CD4-positive, alpha-beta T cell treated with Interleukin-12 subunit alpha and Interleukin-12 subunit beta, for 1 hour (primary cell): ENCODE measurements around the gene PRG2.

ENCODE experiments used
- DNase-seq: peaks from one replicate; pipeline ENCODE4 v3.0.0-alpha.2; 2020

Gene PRG2

DNA sequence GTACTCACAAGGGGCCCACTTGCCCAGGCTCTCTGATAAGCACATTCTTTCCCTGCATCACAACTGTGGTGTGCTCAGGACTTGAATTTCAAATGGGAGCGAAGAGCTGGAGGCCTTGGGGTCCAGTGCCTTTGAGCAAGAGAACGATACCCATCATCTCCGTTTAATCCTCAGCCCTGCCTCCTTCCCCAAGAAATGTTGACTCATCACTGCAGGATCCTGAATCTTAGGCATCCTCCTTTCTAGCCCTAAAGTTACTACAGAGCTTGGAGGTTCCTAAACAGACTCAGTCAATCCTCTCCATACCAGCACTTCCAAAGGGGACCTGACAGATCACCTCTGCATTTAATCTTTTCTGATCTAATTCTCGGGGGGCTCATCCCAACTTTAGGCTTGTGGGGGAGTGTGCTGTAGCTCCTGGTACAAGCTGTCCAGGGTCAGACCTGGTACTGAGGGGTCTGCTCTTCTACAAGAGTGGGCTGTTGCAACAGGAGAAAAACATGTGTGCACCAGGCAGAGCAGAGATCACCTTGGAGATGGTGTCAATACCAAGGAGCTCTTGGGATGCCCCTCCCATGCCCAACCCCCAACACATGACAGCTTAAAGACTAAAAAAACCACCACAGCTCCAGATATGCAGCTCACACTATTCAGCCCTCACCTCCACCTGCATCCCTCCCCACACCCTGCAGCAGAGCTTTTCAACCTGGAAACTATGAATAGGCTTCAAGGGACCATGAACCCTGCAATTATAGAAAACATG, 3.9 kb upstream of the PRG2 start:
- DNase-seq = no peak

DNA sequence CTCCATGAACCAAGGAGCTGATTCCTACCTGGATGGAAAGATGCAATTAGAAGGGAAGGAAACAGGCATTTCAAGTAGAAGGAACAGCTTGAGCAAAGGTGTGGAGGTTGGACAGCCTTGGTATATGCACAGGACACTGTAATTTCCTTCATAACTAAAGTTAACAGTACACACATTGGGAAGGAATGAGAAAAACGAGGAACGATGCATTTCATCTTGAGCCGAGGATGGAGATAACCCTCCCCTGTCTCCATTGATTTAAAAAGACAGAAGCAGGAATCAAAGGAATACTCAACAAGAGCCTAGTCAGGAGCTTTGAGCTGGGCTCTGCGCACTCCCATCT, 2.3 kb upstream of the PRG2 start:
- DNase-seq = no peak

DNA sequence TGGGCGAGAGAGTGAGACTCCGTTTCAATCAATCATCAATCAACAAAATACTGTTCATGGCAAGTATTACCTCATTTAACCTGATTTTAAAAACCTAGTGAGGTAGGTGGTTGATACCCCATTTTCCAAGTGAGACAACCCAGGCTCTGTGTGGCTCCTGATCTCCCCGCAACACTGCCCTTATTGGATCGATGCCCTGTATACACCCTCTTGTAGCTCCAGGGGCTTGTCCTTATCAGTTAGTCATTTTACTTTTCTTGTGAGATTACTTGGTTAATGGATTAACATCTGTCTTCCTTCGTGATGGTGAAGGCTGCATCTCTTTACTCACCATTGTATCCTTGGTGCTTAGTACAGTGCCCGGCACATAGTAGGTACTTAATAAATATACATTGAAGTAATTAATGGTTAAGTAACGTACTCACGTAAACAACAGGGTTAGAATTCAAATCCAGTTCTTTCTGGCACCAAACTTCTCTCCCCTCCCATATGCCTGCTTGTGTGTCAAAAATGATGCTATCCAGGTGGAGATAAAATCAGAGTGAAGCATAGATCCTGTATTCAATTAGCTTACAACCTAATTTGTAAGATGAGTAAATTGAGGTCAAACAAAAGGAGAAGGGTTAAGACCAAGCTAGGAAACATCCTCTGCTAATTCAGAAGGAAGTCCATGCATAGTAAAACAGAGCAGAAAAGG, 1.8 kb upstream of the PRG2 start:
- DNase-seq = no peak

DNA sequence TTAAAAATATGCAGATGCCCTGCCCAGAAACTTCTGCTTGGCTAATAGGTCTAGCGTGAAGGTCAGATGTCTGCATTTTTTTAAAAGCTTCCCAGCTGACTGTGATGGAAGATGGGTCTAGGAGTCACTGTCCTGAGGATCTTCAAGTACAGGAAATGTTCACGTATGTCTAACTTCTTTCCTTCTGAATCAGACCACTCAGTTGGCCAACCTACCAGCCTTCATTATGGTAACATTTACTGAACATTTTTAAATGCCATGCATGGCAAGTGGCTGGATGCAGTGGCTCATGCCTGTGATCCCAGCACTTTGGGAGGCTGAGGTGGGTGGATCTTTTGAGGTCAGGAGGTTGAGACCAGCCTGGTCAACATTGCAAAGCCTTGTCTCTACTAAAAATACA, 1.1 kb upstream of the PRG2 start:
- DNase-seq = no peak

DNA sequence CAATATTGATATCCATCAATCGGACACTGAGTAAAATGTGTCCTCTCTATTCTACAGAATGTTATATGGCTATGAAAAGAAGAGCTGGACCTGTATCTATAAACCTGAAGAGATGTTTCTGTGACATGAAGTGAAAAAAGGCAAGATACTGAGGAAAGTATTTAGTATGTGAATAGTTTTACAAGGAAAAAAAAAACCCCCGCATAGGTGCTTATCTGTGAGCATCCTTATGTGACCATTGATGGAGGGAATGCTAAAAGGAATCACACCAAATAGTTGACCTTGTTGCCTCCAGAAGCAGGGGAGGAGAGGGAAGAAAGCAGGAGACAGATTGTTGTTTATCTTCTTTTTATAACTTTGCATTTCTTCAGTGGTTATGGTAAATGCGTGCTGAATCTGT, 661 bp upstream of the PRG2 start:
- no peak for DNase-seq

DNA sequence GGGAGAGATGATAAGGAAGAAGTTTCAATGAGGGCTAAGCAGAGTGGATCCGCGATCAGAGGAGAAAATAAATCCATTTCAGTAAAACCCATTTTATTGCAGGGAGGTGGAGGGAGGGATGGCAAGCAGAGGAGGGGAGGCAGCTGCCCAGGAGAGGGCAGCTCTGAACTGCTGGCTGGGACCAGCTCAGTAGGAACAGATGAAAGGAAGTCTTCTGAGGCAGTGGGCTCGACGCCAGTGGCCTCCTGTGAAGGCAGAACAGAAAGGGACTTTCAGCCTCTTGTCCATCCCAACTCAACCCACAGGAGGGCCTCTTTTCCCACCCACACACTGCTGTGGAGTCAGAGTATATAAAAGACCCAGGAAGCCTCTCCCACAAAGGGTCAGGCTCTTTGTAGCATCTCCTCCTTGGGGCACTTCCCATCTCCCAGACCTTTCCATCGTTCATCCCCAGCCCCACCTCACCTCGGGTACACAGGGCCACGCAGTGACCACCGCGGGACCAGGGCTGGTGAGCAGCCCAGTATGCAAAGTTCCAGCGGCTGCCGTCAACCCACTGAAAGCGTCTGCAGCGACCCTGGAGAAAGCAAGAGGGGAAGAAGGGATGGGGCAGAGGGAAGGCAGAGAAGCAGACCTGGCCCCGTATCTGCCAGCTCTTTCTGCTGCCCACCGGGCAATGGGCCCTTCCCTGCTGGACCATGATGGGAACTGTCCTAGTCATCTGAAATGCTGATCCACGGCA, 3.0 kb downstream of the PRG2 start:
- DNase-seq = no peak

DNA sequence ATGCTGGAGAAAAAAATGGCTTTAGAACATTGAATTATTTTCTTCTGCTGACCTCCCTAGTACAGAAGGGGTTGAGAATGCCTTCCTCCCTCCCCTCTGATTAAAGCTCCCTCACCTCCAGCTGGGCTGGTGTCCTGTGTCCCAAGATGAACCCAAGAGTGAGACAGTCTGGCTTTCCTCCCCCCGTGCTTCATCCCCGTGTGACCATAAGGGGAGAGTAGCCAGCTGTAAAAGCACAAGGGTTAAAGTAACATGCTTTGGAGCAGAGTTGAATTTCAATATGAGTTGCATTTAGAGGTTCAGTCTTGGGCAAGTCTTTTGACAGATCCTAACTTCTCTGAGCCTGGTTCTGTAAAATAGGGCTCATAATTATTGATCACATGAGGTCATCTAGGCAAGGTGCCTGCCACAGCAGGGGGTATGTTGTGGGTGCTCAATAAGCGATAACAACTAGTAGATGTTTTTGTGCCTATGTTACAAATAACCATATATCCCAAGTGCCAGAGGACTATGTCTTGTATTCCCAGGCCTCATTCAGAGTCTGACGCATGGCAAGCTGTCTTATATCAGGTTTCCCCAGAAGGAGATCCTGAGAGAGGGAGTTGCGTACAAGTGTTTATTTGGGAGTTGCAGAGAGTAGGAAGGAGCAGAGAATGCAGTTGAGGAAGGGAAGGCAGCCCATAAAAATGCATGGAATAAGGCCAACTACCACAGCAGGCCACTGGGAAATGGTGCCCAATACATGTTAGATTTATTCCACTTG, 4.1 kb downstream of the PRG2 start:
- DNase-seq = no peak

DNA sequence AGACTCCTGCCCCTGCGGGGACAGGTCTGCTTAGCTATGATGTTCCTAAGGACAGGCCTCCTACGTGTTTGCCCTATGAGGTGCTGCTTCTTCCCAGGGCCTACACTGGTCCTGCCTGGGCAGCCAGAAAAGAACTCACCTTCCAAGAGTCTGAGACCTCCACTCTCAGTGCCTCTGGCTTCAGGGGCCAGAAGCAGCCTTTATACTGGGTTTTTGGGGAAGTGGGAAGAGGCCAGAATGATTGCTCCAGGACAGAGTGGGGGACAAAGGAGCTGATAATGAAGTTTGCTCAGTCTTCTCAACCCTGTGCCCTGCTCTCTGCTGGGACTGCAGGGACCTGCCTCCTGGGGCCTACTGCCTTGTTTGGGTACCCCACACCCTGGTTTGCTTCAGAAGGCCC, 9.5 kb downstream of the PRG2 start, which contains the start of gene PRG3:
Gene PRG3 (minus strand): TSS at position 176 of the 400 bp plus-strand sequence. CDS start 442 bp downstream, outside the sequence.
- no peak for DNase-seq

DNA sequence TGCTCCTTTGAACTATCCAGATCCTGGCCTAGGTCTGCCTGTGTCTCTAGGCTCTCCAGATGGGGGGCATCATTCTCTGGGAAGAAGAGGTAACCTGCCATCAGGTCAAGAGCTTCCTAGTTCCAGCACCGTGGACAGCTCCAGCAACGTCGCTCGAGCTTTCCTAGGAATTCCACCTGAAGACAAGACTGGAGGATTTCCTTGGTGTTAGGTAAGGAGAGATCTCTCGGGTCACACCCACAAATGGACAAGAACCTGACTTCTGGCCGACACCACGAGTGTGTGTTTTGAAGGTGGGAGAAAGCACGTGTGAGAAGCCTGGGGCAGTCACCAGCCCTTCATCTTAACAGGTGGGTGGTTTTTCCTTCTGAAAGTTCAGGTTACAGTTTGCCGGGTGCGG, 10.7 kb downstream of the PRG2 start:
- no peak for DNase-seq

DNA sequence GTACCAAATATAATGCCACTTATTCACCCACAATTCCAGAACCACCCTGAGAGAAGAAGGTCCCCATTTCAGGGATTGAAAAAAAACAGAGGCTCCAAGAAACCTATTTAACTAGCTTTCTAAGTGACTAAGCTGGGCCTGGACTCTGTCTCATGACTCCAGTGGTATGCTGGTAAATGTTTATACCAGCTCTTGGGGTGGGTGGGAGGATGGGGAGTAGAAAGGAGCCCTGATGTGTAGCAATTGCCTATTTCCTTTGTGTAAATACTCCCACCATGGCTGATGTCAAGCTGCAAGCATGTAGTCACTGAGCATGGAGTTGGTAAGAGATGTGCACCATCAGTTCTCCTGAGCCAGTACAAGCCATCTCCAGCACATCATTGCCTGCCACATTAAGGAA, 12.3 kb downstream of the PRG2 start:
- no peak for DNase-seq

DNA sequence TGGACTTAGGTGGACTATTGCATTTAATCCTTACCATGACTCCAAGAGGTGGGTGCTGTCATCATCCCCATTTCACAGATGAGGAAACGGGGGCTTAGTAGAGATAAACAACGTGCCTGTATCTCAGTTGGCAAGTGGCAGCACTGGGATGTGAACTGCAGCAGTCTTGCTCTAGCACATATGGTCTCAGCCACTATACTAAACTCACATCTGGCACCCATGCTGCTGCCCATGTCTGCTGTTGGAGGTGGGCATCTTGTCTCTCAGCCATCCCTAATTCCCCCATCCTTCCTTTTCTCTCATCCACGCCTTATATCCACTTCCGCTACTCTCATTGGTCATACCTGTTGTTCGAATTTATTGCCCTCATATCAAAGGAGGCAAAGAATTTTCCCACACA, 13.3 kb downstream of the PRG2 start:
- DNase-seq = no peak

DNA sequence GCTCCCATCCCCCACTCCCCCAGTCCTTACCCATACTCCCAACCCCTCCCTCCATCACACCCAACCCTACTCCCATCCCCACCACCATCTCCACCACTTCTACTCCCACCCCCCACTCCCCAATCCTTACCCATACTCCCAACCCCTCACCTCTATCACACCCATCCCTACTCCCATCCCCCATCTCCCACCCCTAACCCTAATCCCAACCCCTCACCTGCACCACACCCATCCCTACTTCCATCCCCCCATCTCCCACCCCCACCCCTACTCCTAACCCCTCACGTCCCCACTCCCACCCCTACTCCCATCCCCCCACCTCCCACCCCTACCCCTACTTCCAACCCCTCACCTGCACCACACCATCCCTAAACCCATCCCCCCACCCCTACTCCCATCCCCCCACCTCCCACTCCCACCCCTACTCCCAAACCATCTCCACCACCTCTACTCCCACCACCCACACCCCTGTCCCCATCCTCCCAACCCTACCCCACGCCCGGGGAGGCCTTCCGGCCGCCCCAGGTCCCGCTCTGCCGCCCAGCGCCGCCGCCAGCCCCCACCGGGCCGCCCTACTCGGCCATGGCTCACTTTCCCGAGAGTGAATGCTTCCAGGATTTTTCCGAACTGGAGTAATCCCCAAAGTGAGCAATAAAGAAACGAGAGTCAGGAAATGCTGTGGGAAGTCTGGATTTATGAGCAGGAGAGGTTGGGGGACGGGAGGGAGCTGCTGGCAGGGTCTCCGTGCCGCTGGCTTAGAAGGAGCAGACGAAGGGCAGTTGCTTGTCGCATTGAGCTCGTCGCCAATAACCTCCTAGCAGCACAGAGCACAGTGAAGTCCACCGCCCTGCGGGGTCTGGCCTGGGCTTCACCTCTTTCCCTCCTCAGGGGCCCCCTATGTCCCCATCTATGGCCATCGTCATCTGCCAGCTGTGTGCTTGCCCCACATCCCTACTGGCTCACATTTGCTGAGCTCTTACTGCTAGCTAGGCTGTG, 14.1 kb downstream of the PRG2 start:
- DNase-seq = no peak

DNA sequence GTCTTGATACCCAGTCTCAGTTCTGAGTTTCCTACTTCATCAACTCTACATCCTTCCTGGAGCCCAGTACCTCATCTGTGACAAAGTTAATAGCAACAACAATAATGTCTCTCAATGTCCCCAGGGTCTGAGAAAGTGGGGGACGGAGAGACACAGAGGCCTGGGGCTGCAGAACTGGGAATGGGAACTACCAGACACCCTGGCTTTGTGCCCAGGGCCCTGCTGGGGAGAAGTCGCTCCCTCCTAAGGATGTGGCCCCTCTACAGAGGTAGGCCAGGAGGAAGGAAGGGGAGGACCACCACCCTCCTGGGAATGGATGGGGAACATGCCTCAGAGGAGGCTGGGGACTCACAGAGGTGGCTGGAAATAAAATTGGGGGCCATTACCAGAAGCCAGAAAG, 15.0 kb downstream of the PRG2 start:
- DNase-seq = no peak

DNA sequence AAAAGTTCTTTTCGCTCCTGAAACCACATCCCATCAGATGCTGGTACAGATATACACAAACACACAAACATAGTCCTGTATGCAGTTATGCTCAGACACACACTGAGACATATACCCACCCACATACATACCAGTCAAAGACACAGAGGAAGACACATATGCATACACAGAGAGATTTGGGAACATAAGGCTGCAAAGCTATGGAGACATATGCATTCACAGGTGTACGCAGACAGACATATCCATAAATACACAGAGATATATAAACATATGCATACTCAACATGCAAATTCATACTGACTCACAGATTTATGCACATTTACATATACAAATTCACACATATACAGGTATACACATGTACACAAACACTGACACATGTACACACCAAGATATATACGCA, 15.5 kb downstream of the PRG2 start:
- DNase-seq = no peak

DNA sequence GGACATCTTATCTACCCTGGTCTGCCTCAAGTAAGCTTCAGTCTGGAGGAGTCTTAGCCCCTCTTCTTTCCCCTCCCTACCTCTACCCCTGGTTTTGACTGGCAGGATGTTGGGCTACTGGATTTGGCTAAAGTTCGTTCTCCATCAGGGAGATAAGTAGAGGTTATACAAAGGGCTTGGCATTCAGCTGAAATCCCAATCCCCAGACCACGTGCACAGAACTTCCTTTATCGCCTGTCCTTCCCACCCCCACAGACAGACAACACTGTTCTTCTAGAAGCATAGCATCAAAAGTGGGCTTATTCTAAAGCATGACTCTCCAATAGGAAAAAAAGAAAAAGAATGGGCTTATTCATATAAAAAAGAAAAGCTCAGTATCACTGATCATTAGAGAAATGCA, 17.3 kb downstream of the PRG2 start:
- DNase-seq = no peak

DNA sequence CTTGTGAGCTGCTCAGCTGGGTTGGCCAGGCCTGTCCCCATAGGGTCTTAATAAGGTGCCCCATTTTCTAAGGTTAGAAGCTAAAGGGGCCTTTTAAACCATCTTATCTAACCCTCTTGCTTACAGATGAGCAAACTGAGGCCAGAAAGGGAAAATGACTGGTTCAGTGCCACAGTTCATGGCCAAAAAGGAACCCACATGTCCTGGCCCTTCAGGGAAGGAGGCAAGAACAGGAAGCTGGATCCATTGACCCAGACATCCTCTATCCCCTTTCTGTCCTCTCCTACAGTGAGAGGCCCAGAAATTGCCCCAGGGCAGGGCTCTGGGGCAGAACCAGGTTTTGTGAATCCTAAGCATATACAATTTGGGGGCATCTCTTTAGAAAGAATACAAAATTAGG, 19.5 kb downstream of the PRG2 start:
- no peak for DNase-seq

DNA sequence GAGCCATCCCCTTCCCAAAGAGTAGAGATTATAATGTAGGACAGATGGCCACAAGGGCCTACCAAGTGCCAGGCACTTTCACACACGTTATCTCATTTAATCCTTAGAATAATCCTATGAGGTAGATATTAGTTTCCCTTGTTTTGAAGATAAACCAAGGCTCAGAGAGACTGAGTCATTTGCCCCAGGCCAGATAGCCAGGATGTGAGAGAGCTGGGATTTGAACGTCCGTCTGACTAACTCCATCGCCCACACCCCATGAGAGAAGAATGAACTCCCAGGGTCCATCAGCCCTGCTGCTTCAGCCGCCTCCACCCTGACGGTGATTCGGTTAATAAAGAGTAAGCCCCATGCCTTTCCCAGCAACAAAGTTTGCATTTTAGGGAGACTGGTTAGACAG, 20.2 kb downstream of the PRG2 start:
- DNase-seq = no peak

DNA sequence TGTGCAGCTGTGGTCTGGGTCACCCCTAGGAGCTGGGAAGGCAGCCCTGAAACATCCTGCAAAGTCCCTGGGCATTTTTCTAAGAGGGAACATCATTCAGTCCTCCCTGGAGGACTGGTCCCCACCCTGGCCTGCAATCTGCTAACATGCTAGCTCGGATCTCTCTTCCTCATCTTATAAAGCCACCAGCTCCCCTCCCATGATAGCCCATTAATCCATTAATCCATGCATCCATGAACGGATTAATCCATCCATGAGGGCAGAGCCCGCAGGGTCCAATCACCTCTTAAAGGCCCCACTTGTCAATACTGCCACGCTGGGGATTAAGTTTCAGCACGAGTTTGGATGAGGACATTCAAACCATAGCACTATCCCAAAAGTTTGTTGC, 21.6 kb downstream of the PRG2 start:
- no peak for DNase-seq

DNA sequence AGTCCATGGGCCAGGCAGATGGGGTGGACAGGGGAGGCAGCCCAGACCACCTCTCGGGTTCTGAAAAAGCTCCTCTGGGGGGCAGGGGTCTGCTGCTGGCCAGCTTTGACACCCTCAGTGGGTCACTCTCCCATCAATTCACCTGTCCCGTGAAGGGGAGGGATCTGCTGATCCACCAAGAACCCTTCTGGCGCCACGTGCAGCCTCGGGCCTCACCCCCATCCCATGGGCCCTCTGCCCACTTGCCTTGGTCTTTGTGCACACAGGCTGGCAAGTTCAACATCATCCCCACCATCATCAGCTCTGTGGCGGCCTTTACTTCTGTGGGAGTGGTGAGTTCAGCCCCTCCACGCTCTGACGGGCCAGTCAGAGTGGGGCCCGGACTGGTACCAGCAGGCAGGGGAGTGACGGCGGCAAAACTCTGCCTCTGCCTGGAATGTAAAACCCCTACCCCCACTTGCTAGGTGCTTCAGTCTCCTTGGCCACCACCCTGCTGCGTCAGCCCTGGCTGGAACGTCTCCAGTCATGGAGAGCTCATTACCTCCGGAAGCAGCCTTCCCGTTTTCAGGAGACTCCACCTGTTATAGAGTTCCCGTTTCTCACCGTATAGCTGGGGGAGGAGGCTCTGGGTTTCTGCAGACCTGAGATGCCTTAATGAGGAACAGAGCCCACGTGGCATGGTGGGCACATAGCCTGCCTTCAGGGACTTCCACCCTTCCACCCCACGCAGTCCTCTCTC, 22.2 kb downstream of the PRG2 start:
- no peak for DNase-seq

DNA sequence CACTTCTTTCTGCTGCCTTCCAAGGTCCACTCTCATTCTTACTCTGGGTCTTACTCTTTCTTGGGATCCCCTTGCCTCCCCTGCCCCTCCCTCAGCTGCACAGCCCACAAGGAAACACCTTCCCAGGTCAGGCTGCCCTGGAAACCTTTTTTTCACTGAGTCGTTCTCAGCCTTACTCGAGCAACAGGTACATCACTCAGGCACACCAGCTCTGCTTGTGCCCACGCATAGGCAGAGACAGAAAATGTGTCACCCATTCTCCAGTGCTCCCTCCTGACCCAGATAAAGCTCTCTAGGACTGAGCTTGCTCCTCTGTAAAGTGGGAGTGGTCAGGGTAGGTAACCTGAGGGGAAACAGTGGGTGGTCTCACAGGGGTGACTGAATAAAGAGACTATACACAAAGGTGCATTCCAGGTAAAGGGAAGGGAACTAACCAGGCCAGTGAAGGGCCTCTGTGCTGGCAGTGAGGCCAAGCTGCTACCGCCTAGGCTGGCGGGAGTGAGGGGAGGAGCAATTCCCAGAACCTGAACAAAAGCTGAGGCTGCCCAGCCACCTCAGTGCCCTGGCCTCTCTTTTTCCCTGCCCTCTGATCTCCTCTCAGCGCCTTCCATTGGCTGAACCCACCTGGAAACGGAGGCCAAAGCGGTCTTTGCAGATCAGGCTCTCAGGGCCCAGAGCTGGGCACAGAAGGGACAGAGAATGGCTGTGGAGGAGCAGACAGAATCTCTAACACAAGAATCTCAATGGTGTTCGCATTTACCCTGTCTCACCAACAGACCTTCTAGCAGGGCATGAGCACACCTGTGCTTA, 25.4 kb downstream of the PRG2 start:
- DNase-seq = no peak
